HCT116 (cell line): ENCODE data around the gene ILF2. TPM values are rescaled to one million over a fixed set of nuclear protein-coding genes. Genes with fewer than 3 reads are reported as not detected.

ENCODE experiments used
- ATAC-seq: fragments of 200-7000 bp; cut with Tn5 transposase; 2 replicates; pipeline ENCODE4 v1.9.1; 2020; ENCODE audit warnings: mild to moderate bottlenecking, moderate library complexity
- BruUV-seq: library from RNA; stranded (reverse); fragments of 400-500 nt; replicated peaks from 2 replicates; lab custom pipeline; 2021; lab: Mats Ljungman, UMichigan
- CTCF ChIA-PET: fragments of 300-600 bp; sonication (Branson Sonifier 250); formaldehyde crosslinking; loops from one replicate; lab custom pipeline; 2021; ENCODE audit warnings: antibody characterized with exemption; lab: Charles Lee
- POLR2A ChIA-PET: fragments of 300-600, 350-600 bp; sonication (Branson Sonifier 250); formaldehyde crosslinking; loops from one replicate; lab custom pipeline; 2021; ENCODE audit warnings: antibody characterized with exemption; lab: Charles Lee
- RAD21 ChIA-PET, 2 experiments: fragments of 300-600 bp; sonication (Branson Sonifier 250); formaldehyde crosslinking; loops; one replicate each; lab custom pipeline; 2023; ENCODE audit warnings: low total read pairs in 2 of 2; ENCODE audit not compliant: uncharacterized antibody in 2 of 2, unreplicated experiment in 2 of 2, low non-redundant PET in 1 of 2; lab: Charles Lee
- DNase-seq: peaks from one replicate; pipeline ENCODE4 v3.0.0-alpha.2; 2010; ENCODE audit warnings: low read depth, low spot score
- H2AFZ ChIP-seq: fragments of 200-600 bp; shearing (Covaris generic), sonication (generic); 2 replicates; pipeline ENCODE4 v1.6.1; 2017; ENCODE audit warnings: low read depth, mixed run types, mixed read lengths, antibody characterized with exemption, low read length; ENCODE audit not compliant: poor library complexity, severe bottlenecking
- H3K27ac ChIP-seq: 2 replicates; pipeline ENCODE4 v1.5.1; 2012; ENCODE audit warnings: low read depth, low read length
- H3K27me3 ChIP-seq: fragments of 200-600 bp; sonication (generic); 2 replicates; pipeline ENCODE4 v1.6.1; 2016; ENCODE audit warnings: mixed run types, low read length, mixed read lengths; ENCODE audit not compliant: insufficient read depth
- H3K36me3 ChIP-seq, 2 experiments: fragments of 200-500 bp in 1 of 2; fragments of 200-600 bp in 1 of 2; sonication (Bioruptor generic) in 1 of 2; sonication (generic) in 1 of 2; 2 replicates each; pipeline versions ENCODE4 v1.5.1 to v1.6.1; 2014 to 2016; ENCODE audit warnings: low read length in 2 of 2, inconsistent platforms in 1 of 2, mixed read lengths in 1 of 2, mixed run types in 1 of 2; ENCODE audit not compliant: insufficient read depth in 2 of 2, control insufficient read depth in 1 of 2
- H3K4me1 ChIP-seq, 2 experiments: fragments of 200-600 bp in 1 of 2; sonication (generic) in 1 of 2; 2 replicates each; pipeline versions ENCODE4 v1.5.1 to v1.6.1; 2012 to 2017; ENCODE audit warnings: low read length in 2 of 2, inconsistent platforms in 1 of 2, mild to moderate bottlenecking in 1 of 2, mixed read lengths in 1 of 2, mixed run types in 1 of 2, moderate library complexity in 1 of 2; ENCODE audit not compliant: insufficient read depth in 2 of 2, control insufficient read depth in 1 of 2
- H3K4me2 ChIP-seq: fragments of 200-600 bp; sonication (generic); 2 replicates; pipeline ENCODE4 v1.6.1; 2017; ENCODE audit warnings: mixed run types, low read length, mixed read lengths
- H3K4me3 ChIP-seq, 2 experiments: fragments of 200-600 bp in 1 of 2; sonication (generic) in 1 of 2; replicated peaks in 1 of 2; 2 replicates each; pipeline ENCODE4 v1.5.1; 2011 to 2016; ENCODE audit warnings: low read length in 2 of 2, control low read depth in 1 of 2, low read depth in 1 of 2, mild to moderate bottlenecking in 1 of 2, mixed read lengths in 1 of 2, mixed run types in 1 of 2
- H3K79me2 ChIP-seq: fragments of 200-600 bp; sonication (generic); 2 replicates; pipeline ENCODE4 v1.6.1; 2017; ENCODE audit warnings: mild to moderate bottlenecking, mixed run types, low read length, moderate library complexity, mixed read lengths; ENCODE audit not compliant: insufficient read depth
- H3K9ac ChIP-seq: fragments of 200-600 bp; sonication (generic); 2 replicates; pipeline ENCODE4 v1.6.1; 2016; ENCODE audit warnings: low read length, mixed read lengths
- H3K9me2 ChIP-seq: fragments of 200-600 bp; sonication (generic), shearing (Covaris generic); 2 replicates; pipeline ENCODE4 v1.6.1; 2017; ENCODE audit warnings: mixed run types, mild to moderate bottlenecking, moderate library complexity; ENCODE audit not compliant: insufficient read depth
- H3K9me3 ChIP-seq, 2 experiments: fragments of 200-500 bp in 1 of 2; fragments of 200-600 bp in 1 of 2; sonication (Bioruptor generic) in 1 of 2; sonication (generic) in 1 of 2; 2 replicates each; pipeline ENCODE4 v1.6.1; 2014 to 2017; ENCODE audit warnings: low read length in 2 of 2, mixed read lengths in 2 of 2, inconsistent platforms in 1 of 2, low read depth in 1 of 2, mild to moderate bottlenecking in 1 of 2, mixed run types in 1 of 2, moderate library complexity in 1 of 2; ENCODE audit not compliant: control insufficient read depth in 1 of 2, insufficient read depth in 1 of 2
- H4K20me1 ChIP-seq: fragments of 200-600 bp; sonication (generic), shearing (Covaris generic); 2 replicates; pipeline ENCODE4 v1.6.1; 2017; ENCODE audit warnings: mixed run types, mild to moderate bottlenecking, moderate library complexity; ENCODE audit not compliant: insufficient read depth
- CTCF ChIP-seq, 3 experiments: fragments of 200-600 bp in 1 of 3; sonication (generic) in 1 of 3; IDR thresholded peaks in 2 of 3; conservative IDR thresholded peaks in 1 of 3; 2 replicates each; pipeline ENCODE4 v1.5.1; 2012 to 2017; ENCODE audit warnings: low read depth in 2 of 3, low read length in 2 of 3, antibody characterized with exemption in 1 of 3, borderline replicate concordance in 1 of 3, control low read depth in 1 of 3, mild to moderate bottlenecking in 1 of 3, mixed read lengths in 1 of 3, mixed run types in 1 of 3, moderate library complexity in 1 of 3; ENCODE audit not compliant: insufficient read depth in 1 of 3
- EZH2 ChIP-seq: fragments of 200-600 bp; sonication (generic); IDR thresholded peaks from 2 replicates; pipeline ENCODE4 v1.6.1; 2017; ENCODE audit warnings: antibody characterized with exemption, mixed run types
- RAD21 ChIP-seq: IDR thresholded peaks from 2 replicates; pipeline ENCODE4 v1.6.1; 2012; ENCODE audit warnings: low read depth, mild to moderate bottlenecking
- intact Hi-C: fragments of 100-400 bp; cut with micrococcal nuclease; formaldehyde crosslinking; loops from 2 replicates; pipeline ENCODE4 v1.10.0; 2022
- total RNA-seq: library from RNA; stranded (reverse); gene quantifications from one replicate; pipeline ENCODE4 v1.2.1, GENCODE V29; 2021; ENCODE audit not compliant: unreplicated experiment
- TF ChIP-seq, protein P1 (sequence below): IDR thresholded peaks from 2 replicates; pipeline ENCODE4 v1.6.1; 2011; ENCODE audit warnings: mild to moderate bottlenecking, low read length, moderate library complexity; ENCODE audit not compliant: insufficient replicate concordance; ENCODE audit errors: extremely low read depth

ILF2 gene
- total RNA-seq, 1 experiment from 2014 or later, result 335 TPM

- Histone ChIP-seq H3K9ac (no peak overlapping the region), H3K9me3 (no peaks in the 10 kb centered on the region), H3K4me1 (peaks cover 0 to 4% of the 10 kb centered on the region in 2 experiments; a peak in 2 of 4 replicates), H2AFZ (peak overlapping the region; percentile 92), H4K20me1 (no peaks in the 10 kb centered on the region), H3K79me2 (no peaks in the 10 kb centered on the region), H3K4me3 (no peak overlapping the region), H3K27ac (no peak overlapping the region), H3K9me2 (no peaks in the 10 kb centered on the region), H3K4me2 (peak overlapping the region; percentile 46), H3K27me3 (no peaks in the 10 kb centered on the region), H3K36me3 (no peaks in the 10 kb centered on the region)
- no TSS peak for BruUV-seq
- ChIA-PET POLR2A (no interaction called here), RAD21 (no interaction called here), CTCF (no interaction called here)
- ATAC-seq, result peak; percentile 86
- TF ChIP-seq, protein P1, sequence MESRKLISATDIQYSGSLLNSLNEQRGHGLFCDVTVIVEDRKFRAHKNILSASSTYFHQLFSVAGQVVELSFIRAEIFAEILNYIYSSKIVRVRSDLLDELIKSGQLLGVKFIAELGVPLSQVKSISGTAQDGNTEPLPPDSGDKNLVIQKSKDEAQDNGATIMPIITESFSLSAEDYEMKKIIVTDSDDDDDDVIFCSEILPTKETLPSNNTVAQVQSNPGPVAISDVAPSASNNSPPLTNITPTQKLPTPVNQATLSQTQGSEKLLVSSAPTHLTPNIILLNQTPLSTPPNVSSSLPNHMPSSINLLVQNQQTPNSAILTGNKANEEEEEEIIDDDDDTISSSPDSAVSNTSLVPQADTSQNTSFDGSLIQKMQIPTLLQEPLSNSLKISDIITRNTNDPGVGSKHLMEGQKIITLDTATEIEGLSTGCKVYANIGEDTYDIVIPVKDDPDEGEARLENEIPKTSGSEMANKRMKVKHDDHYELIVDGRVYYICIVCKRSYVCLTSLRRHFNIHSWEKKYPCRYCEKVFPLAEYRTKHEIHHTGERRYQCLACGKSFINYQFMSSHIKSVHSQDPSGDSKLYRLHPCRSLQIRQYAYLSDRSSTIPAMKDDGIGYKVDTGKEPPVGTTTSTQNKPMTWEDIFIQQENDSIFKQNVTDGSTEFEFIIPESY, result peak; percentile 22
- peak; percentile 96 for TF ChIP-seq RAD21
- TF ChIP-seq EZH2, result no peak
- peak; percentile 89 to 98 (median 93) for TF ChIP-seq CTCF (IDR thresholded peaks at IDR 0.05 in 2 of 3, conservative IDR thresholded peaks at IDR 0.05 in 1 of 3; ENCODE audit: borderline replicate concordance in 1 of 3, insufficient read depth in 1 of 3, low read depth in 2 of 3, low read length in 2 of 3)
- peak; percentile 22 for DNase-seq
- intact Hi-C loops, result loop anchor here (1.0 to 10.0 kb wide), 3 partner anchors 71 to 308 kb away; partner anchors contain the start of genes RAB13 and SLC27A3
Observed at GRCh38 chr1:153677718-153678518, 7.1 kb upstream of the ILF2 start.
